ENCODE data around the gene GRM1. TPM values are rescaled to one million over a fixed set of nuclear protein-coding genes. Genes with fewer than 3 reads are reported as not detected.

The GRM1 gene
- total and polyA plus RNA-seq, 2 of the 4 experiments (the other 2 are of a cell fraction) = not detected

DNA sequence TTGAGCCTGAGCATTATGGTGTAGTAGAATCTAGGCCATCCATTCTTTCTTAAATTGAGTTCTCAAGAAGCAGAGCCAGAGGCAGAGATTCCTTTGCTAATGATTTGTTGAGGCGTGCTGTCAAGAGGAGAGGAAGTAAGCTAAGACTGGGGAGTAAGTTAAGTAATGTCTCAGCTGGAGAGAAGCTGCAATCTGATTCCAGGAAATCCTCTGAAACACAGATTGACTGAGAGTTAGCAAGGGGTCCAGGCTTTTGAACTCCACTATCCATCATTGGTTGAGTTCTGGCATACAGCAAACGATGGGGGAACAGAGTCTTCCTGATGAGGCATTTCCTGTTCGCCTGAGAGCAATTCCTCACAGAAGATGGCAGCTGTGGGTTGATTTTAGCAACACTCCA, 307.3 kb downstream of the GRM1 start:
- Histone ChIP-seq H4K20me1 (ENCODE audit: insufficient read depth, low read length) (no peaks in the 10 kb centered on the region), H3K27ac (ENCODE audit: insufficient read depth, low read length) (no peak overlapping the region), H2BK20ac (ENCODE audit: low read depth, low read length) (no peak overlapping the region), H4K8ac (ENCODE audit: low read depth in 2 of 2, low read length in 2 of 2) (no peak overlapping the region), H2BK15ac (ENCODE audit: low read depth, low read length) (no peak overlapping the region), H4K91ac (ENCODE audit: insufficient read depth, low read depth, low read length) (no peak overlapping the region), H3K79me1 (ENCODE audit: low read depth in 1 of 2, low read length in 2 of 2) (no peaks in the 10 kb centered on the region), H2BK120ac (ENCODE audit: low read depth, low read length) (no peak overlapping the region), H3K4me1 (ENCODE audit: control insufficient read depth, insufficient read depth, low read length) (no peaks in the 10 kb centered on the region), H2AK9ac (replicated peaks; ENCODE audit: low read depth, low read length, poor library complexity) (no peak overlapping the region), H2AK5ac (ENCODE audit: low read depth, low read length) (no peak overlapping the region), H2BK5ac (ENCODE audit: low read depth, low read length, poor library complexity, severe bottlenecking) (no peak overlapping the region), H3K9ac (ENCODE audit: low read depth, low read length) (no peak overlapping the region), H3K18ac (ENCODE audit: low read depth, low read length) (no peak overlapping the region), H2AFZ (replicated peaks; ENCODE audit: low read length, poor library complexity) (no peak overlapping the region), H3K4me3 (ENCODE audit: insufficient read depth, low read depth, low read length) (no peak overlapping the region), H3K36me3 (ENCODE audit: control insufficient read depth, insufficient read depth, low read length) (no peaks in the 10 kb centered on the region), H3K9me1 (ENCODE audit: insufficient read depth, low read length) (no peaks in the 10 kb centered on the region), H4K5ac (ENCODE audit: low read depth, low read length) (no peak overlapping the region), H3K4ac (ENCODE audit: low read depth, low read length) (no peak overlapping the region), H3K14ac (replicated peaks; ENCODE audit: low read depth, low read length) (no peak overlapping the region), H3K56ac (ENCODE audit: extremely low read depth, insufficient read depth, low read length) (no peak overlapping the region), H3K27me3 (ENCODE audit: control insufficient read depth, insufficient read depth, low read length) (no peaks in the 10 kb centered on the region), H3K23ac (ENCODE audit: low read depth, low read length) (no peak overlapping the region), H3K4me2 (ENCODE audit: low read depth, low read length) (no peak overlapping the region), H3K9me3 (ENCODE audit: control insufficient read depth, insufficient read depth, low read length) (no peaks in the 10 kb centered on the region; the same call in 1 of the 2 replicates)
- CTCF ChIA-PET = no interaction called here
- no TSS peak for BruUV-seq (replicated peaks)
- dilution Hi-C loops (cut with HindIII; ENCODE audit: low sequenced_read_pairs, unreplicated experiment) (no loop called here), intact Hi-C loops (cut with micrococcal nuclease) (loop anchor here (5.0 kb wide), 1 partner anchor 1316 kb away; no protein-coding TSS in a partner anchor), in situ Hi-C loops (cut with MboI; ENCODE audit: low sequenced_read_pairs) (no loop called here)
- DNase-seq (no peak), ATAC-seq (ENCODE audit: low read depth) (no peak)
- TF ChIP-seq POLR2A (IDR thresholded peaks at IDR 0.05; ENCODE audit: low read depth, low read length) = no peak
- no peak for TF ChIP-seq FOS (IDR thresholded peaks at IDR 0.05; ENCODE audit: low read depth, low read length)
- TF ChIP-seq MAFK (IDR thresholded peaks at IDR 0.05; ENCODE audit: low read depth, low read length) = no peak
- TF ChIP-seq, protein P1, sequence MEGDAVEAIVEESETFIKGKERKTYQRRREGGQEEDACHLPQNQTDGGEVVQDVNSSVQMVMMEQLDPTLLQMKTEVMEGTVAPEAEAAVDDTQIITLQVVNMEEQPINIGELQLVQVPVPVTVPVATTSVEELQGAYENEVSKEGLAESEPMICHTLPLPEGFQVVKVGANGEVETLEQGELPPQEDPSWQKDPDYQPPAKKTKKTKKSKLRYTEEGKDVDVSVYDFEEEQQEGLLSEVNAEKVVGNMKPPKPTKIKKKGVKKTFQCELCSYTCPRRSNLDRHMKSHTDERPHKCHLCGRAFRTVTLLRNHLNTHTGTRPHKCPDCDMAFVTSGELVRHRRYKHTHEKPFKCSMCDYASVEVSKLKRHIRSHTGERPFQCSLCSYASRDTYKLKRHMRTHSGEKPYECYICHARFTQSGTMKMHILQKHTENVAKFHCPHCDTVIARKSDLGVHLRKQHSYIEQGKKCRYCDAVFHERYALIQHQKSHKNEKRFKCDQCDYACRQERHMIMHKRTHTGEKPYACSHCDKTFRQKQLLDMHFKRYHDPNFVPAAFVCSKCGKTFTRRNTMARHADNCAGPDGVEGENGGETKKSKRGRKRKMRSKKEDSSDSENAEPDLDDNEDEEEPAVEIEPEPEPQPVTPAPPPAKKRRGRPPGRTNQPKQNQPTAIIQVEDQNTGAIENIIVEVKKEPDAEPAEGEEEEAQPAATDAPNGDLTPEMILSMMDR (conservative IDR thresholded peaks at IDR 0.05; ENCODE audit: low read depth, low read length) = no peak
- no peak for TF ChIP-seq BHLHE40 (IDR thresholded peaks at IDR 0.05; ENCODE audit: low read depth, low read length)
- TF ChIP-seq RAD21 (IDR thresholded peaks at IDR 0.05; ENCODE audit: low read length) = no peak
- TF ChIP-seq NFE2L2 (IDR thresholded peaks at IDR 0.05; ENCODE audit: low read depth, low read length) = no peak
- TF ChIP-seq, protein P2, sequence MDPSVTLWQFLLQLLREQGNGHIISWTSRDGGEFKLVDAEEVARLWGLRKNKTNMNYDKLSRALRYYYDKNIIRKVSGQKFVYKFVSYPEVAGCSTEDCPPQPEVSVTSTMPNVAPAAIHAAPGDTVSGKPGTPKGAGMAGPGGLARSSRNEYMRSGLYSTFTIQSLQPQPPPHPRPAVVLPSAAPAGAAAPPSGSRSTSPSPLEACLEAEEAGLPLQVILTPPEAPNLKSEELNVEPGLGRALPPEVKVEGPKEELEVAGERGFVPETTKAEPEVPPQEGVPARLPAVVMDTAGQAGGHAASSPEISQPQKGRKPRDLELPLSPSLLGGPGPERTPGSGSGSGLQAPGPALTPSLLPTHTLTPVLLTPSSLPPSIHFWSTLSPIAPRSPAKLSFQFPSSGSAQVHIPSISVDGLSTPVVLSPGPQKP (IDR thresholded peaks at IDR 0.05; ENCODE audit: borderline replicate concordance, low read depth, low read length) = no peak
- no peak for TF ChIP-seq SMC3 (IDR thresholded peaks at IDR 0.05; ENCODE audit: low read depth, low read length)
- TF ChIP-seq MXI1 (IDR thresholded peaks at IDR 0.05; ENCODE audit: borderline replicate concordance, low read depth, low read length) = no peak
- no peak for TF ChIP-seq RFX5 (IDR thresholded peaks at IDR 0.05; ENCODE audit: low read depth, low read length)
- TF ChIP-seq CHD1 (IDR thresholded peaks at IDR 0.05; ENCODE audit: low read depth, low read length) = no peak
- TF ChIP-seq RCOR1 (IDR thresholded peaks at IDR 0.05; ENCODE audit: insufficient replicate concordance, low read length) = no peak
- TF ChIP-seq, protein P3, sequence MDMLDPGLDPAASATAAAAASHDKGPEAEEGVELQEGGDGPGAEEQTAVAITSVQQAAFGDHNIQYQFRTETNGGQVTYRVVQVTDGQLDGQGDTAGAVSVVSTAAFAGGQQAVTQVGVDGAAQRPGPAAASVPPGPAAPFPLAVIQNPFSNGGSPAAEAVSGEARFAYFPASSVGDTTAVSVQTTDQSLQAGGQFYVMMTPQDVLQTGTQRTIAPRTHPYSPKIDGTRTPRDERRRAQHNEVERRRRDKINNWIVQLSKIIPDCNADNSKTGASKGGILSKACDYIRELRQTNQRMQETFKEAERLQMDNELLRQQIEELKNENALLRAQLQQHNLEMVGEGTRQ (IDR thresholded peaks at IDR 0.05; ENCODE audit: low read depth, low read length) = no peak
- no peak for TF ChIP-seq CEBPB (IDR thresholded peaks at IDR 0.05; ENCODE audit: low read depth, low read length)
- no peak for TF ChIP-seq MAZ (IDR thresholded peaks at IDR 0.05; ENCODE audit: borderline replicate concordance, low read depth, low read length)
- no CpG with 5 or more reads among the region's 3 CpGs for WGBS, 2 experiments (ENCODE audit: extremely low coverage in 2 of 2, insufficient read length in 1 of 2)
- POLR2A ChIA-PET (ENCODE audit: unreplicated experiment) = no interaction called here

Data from IMR-90 (cell line).